Measurements from ENCODE around the gene ZNF678.

GRCh38 chr1:227547310-227548118 lies 15.8 kb upstream of the ZNF678 start:
- TF ChIP-seq POLR2AphosphoS5 (IDR thresholded peaks at IDR 0.05; ENCODE audit: borderline replicate concordance, low read depth, low read length): no peak
- TF ChIP-seq EZH2 (IDR thresholded peaks at IDR 0.05): no peak

All from SK-N-MC (cell line).